NCI-H1105 (cell line): ENCODE data around the gene TMEM135.
"Not testable (repeated sequence)": the region's sequence is repeated elsewhere in the genome, so short reads cannot be mapped to it uniquely, and the experiment has no call there.

Source experiments
- DNase-seq: peaks from one replicate; lab custom pipeline; 2025; lab: John Stamatoyannopoulos, UW

TMEM135 gene

DNA sequence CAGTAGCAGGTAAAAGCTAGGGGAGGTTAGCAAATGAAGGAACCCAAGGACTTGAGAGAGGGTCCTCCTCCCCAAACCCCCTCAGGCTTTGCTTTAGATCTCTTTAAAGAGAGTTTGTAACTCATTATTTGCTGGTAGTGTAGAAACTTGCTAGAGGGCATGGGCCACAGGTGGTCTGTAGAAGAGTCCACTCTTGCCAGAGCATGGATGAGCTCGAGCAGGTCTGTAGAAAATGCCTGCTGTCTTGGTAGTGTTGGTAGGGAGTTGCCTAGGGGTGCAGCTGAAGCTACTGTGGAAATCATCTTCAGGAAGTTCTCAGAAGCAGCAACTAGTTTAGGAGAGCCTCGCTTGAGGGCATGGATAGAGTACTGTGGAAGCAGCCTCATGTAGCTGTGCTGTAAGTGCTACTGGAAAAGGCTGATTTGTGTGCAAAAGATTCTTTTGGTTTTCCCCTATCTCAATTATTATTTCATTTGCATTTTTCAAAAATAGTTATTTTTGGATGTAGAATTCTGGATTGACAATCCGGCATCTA lies 104.3 kb downstream of the TMEM135 start:
- DNase-seq = no peak

DNA sequence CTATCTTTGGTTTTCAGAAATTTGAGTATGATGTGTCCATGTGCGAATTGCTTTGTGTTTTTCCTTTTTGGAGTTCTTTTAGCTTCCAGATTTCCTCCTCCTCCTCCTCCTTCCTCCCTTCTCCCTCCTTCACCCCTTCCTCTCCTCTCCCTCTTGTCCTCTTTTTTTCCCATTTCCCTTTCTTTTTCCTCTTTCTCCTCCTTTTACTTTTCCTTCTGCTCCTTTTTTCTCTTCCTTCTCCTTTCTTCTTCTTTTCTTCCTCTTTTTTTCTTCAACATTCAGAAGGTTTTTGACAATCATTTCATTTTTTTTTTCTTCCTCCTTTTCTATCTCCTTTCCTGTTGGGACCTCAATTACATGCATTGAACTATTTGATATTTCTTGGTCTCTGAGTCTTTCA lies 104.9 kb downstream of the TMEM135 start:
- no peak for DNase-seq

DNA sequence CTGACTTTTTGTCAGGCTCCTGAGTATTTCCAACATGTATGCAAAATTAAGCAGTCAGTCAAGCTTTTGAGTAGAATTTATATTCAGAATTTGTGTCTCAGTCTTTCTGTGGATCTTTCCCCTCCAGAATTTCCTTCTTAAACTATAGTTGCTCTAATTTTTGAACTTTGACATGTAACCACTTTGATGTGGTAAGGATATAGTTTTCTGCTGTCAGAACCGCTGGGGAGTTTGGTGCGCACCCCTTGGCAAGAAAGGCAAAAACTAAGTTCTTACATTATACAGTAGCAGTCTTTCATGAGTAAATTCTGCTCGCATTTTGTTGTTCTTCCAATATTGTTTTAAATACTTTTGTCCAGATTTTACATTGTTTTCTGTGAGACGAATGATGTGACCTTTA lies 105.9 kb downstream of the TMEM135 start:
- no peak for DNase-seq

DNA sequence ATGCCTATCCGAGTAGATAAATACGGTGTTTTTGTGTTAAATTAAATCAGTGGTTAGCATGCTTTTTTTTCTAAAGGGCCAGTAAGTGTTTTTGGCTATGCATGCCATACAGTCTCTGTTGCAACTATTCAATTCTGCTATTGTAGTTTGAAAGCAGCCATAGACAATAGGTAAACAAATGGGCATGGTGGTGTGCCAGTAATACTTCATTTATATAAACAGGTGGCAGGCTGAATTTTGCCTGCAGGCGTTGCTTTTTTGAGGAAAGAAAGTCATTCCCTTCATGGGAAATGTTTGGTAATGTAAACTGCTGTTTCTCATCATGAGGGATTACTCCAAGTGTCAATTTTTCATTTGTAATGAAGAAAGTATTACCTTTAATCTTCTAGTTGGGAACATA lies 106.5 kb downstream of the TMEM135 start:
- peak; percentile 31 for DNase-seq

DNA sequence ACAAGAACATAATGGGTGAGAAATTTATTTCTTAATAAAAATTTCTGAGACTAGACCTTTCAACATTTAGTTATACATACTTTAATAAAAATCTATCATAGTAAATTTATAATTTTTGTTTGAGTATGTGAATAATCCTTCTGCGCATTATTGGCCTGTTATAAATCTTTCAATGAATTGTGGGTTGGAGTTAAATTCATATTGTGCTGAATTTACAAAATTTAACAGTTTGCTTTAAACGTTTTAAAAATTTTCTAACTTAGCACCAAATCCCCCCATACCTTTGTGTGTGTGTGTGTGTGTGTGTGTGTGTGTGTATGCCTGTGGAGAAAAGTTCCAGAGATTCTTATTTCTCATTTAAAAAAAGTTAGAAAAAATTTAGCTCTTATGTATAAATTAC lies 111.0 kb downstream of the TMEM135 start:
- no peak for DNase-seq

DNA sequence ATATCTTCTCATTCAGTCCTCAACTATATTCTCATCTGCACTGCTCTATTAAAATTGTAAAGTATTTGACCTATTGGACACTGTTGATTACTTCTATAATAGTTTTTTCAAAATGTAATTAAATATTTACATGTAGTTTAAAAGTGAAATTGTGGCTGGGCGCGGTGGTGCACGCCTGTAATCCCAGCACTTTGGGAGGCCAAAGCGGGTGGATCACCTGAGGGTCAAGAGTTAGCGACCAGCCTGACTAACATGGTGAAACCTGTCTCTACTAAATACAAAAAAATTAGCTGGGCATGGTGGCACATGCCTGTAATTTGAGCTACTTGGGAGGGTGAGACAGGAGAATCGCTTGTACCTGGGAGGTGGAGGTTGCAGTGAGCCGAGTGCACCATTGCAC lies 112.0 kb downstream of the TMEM135 start:
- DNase-seq = not testable (repeated sequence)

DNA sequence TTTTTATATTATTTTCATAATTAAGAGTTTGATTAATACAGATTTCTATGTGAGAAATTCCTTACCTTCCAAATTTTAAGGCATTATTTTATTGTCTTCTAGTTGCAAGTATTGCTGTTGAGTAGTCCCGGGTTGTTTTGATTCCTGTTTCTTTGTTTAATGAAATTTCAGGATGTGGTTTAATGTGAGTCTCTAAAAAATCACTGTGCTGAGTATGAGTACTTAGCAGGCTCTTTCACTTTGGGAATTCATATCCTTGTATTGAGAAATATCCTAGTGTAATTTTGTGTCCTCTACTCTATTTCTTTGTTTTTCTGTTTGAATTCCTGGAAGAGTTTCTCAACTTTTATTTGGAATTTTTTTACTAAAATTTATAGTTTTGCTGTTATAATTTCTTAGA lies 113.2 kb downstream of the TMEM135 start:
- DNase-seq = no peak

DNA sequence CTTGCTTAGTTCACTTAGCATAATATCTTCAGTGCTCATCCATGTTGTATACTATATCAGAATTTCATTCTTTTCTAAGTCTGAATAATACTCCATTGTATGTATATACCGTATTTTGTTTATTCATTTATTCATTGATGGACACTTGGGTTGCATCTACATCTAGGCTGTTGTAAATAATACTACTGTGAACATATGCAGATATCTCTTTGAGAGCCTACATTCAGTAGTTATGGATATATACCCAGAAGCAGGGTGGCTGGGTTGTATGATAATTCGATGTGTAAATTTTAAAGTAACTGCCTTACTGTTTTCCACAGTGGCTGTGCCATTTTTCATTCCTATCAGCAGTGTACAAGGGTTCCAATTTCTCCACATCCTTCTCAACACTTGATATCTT lies 116.5 kb downstream of the TMEM135 start:
- no peak for DNase-seq

DNA sequence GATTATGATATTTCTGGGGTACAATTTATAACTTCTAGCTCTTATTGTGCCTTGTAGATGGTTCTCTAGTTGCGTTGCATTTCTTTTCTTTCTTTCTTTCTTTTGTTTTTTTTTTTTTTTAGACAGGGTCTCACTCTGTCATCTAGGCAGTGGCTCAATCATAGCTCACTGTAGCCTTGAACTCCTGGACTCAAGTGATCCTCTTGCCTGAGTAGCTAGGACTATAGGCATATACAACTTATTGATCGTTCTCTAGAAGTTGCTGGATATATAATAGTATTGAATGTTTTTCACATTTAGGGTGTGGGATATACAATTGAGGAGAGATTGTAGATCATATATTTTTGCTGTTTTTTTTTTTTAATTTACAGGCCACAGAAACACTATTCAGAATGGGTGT lies 119.2 kb downstream of the TMEM135 start:
- DNase-seq = no peak

DNA sequence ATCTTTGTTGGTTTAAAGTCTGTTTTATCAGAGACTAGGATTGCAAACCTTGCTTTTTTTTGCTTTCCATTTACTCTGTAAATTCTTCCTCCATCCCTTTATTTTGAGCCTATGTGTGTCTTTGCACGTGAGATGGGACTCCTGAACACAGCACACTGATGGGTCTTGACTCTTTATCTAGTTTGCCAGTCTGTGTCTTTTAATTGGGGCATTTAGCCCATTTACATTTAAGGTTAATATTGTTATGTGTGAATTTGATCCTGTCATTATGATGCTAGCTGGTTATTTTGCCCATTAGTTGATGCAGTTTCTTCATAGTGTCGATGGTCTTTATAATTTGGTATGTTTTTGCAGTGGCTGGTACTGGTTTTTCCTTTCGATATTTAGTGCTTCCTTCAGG lies 131.3 kb downstream of the TMEM135 start:
- DNase-seq = not testable (repeated sequence)

DNA sequence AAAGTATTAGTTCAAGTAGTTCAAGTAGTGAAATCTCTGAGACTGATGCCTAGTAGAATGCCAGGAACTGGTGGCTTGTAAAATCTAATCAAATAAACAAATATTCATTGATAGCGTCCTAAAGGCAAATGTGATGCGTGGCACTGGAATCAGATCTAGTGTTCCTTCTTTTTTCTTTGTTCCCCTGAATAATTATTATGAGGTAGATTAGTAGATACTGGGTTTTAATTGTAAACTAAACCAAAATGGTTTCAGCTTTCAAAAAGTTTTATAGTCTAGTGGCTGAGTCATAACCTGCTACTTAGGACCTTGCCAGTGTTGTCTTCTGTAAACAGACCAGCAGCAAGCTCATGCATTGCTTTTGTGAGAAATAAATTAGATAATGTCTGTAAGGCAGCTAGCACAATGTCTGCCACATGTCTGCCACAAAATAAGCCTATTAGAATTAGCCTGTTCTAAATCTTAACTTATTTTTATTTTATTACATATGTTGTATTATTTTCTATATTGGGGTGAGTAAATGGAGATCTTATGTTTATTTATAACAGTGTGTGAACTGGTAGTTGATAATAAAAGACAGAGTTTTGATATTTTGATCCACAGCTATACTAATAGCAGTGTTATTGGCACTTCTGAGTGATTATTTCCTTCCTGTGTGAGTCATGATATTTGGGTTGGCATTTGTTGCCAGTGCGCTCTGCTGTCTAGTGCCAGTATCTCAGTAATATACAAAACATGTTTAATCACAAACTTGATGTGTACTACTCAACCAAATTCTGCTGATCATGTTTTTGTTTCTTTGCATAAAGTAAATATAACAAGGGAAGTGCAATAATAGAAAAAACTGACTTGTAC lies 135.7 kb downstream of the TMEM135 start:
- DNase-seq = peak; percentile 26

DNA sequence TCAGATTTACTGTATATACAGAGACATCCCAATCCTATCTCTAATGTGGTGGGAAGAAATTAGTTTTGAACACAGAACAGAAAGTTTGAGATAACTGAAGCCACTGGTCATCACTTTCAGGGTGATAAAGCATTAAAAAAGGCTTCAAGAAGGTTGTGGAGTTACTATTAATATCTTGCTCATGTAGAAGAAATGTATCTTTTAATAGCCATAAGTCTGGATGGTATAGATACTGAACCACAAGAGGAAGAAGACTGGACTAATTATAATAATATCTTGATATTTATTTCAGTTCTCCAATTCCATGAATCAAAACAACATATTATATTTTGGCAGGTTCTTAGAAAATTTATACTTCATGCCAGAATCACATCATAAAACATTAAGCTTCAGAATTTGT lies 137.1 kb downstream of the TMEM135 start:
- DNase-seq = no peak

DNA sequence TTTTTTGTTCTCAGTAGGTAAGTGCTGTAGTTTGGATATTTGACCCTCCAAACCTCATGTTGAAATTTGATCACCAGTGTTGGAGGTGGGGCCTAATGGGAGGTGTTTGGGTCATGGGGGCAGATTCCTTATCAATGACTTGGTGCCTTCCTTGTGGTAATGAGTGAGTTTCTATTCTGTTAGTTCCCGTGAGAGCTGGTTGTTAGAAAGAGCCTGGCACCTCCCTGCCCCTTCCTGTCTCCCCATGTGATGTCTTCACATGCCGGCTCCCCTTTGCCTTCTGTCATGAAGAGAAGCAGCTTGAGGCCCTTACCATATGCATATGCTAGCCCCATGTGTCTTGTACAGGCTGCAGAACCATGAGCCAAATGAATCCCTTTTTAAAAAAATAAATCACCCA lies 138.3 kb downstream of the TMEM135 start:
- DNase-seq = no peak

DNA sequence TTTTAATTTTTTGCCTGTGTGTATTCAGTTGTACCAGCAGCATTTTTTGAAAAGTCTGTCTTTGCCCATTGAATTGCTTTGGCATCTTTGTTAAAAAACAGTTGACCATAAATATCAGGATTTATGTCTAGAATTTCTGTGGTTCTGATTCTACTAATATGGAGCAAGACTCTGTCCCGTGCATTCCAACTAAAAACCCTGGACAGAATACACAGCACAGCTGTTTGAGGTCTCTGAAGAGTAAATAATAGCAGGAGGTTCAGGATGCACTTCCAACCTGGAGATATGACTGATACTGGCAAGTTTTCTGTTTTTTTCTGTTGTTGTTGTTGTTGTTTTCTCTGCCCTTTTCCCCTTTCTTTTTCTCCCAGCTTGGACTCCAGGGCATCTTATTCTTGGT lies 141.9 kb downstream of the TMEM135 start:
- no peak for DNase-seq

DNA sequence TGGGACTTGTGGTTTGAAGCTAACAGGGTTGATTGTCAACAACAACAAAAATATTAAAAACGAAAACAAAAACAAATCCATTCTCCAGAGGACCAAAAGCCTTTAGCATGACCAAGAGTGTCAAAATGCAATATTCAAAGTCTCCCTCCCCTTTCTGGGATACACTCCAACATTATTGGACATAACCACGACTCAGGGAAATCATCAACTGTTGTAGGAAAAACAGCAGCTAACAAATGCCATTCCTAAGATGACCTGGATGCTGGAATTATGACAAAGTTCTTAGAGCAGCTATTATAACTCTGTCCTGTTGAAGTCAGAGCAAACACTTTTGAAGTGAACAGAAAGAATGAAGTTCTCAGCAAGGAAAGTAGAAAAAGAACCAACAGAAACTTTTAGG lies 143.0 kb downstream of the TMEM135 start:
- DNase-seq = no peak

DNA sequence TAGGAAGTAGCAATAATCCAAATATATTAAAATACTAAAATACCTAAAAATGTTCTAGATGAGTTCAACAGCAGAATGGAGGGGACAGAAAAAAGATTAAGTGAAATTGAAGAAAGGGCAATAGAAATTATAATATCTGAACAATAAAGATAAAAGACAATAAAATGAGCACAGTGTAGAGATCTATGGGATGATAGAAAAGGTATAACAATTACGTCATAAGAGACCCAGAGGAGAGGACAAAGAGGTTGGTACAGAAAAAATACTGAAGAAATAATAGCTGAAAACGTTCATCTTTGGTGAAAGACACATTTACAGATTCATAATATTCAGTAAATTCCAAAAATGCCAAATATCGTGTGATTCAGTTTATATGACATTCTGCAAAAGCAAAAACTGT lies 143.4 kb downstream of the TMEM135 start:
- no peak for DNase-seq

DNA sequence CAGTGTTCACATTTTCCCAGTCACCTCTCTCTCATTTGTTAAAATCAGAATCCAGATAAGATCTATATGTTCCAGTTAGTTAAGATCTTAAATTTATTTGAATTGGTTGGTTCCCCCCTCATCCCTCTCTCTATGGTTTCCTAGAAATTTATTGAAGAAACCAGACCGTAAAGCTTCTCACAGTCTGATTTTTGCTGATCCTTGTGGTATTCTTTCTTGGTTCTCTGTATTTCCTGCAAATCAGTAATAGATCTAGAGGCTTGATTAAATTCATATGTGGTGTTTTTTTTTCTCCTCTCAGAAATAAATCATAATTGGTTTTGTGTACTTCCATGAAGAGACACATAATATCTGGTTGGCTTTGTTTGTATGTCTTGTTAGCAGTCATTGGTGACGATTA lies 147.5 kb downstream of the TMEM135 start:
- DNase-seq = no peak

DNA sequence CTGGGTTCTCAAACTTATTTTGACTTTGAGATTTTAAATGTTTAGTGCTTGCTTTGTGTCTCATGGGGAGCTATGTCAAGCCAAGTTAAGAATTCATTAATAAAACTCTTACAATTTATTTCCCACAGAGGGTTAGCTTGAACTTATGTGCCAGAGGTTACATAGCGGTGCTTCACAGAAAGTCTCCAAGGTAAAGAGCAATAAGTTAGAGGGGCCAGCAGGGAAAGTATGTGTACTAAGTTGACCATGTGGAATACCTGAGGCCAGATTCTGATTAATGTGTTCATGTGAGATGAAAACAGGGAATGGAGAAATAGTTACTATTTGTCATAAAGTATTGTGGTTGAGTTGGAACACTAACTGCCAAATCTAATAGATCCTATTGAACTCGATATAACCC lies 149.3 kb downstream of the TMEM135 start:
- DNase-seq = no peak

DNA sequence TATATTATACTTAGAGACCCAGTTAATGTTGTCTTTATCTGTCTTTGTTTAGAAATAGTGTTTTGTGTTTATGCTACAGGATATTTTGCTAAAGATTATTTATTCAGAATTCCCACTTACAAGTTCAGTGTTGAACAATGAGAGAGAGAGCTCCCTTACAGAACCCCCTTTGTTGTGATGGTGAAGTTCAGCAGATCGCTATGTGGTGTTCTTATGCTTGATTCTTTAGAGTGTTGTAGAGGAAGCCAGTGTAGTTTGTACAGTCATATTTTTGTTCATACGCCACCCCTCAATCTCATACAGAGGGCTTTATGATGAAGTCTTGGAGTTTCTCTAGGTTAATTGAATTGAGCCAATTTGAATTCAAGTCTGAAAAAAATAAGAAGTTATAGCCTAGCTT lies 150.2 kb downstream of the TMEM135 start:
- DNase-seq = no peak

DNA sequence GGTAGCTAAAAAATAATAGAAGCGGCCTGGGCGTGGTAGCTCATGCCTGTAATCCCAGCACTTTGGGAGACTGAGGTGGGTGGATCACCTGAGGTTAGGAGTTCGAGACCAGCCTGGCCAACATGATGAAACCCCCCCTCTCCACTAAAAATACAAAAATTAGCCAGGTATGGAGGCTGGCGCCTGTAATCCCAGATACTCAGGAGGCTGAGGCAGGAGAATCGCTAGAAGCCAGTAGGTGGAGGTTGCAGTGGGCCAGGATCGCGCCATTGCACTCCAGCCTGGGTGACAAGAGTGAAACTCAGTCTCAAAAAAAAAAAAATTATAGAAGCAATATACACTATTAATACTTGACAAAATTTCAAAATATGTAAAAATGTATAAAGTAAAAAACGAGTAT lies 150.7 kb downstream of the TMEM135 start:
- DNase-seq = not testable (repeated sequence)

DNA sequence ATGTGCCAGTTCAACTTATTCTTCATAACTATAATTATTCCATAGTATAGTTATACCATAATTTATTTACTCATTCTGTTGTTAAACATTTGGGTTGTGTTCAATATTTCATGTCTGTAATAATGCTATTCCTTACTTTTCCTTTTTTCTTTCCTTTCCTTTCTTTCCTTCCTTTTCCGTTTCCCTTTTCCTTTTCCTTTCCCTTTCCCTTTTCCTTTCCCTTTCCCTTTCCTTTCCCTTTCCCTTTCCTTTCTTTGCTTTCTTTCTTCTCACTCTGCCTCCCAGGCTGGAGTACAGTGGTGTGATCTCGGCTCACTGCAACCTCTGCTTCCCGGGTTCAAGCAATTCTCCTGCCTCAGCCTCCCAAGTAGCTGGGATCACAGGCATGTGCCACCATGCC lies 151.2 kb downstream of the TMEM135 start:
- DNase-seq = not testable (repeated sequence)

DNA sequence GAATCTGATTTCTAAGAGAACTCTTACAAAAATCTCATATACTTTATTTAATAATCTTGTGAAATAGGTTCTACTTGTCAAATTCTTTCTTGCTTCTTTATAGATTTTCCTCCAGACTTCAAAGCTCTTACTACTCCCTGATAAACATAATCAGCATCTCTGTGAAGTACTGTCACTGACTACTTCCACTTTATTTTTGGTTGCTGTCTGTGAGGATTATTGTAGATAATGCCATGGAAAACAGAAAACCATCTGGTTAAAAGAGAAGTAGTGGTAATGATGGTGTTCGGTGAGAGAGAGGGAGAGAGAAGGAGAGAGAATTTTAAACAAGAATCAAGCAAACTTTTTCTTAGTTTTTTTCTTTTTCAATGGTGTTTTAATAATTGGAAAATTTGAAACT lies 152.3 kb downstream of the TMEM135 start:
- no peak for DNase-seq

DNA sequence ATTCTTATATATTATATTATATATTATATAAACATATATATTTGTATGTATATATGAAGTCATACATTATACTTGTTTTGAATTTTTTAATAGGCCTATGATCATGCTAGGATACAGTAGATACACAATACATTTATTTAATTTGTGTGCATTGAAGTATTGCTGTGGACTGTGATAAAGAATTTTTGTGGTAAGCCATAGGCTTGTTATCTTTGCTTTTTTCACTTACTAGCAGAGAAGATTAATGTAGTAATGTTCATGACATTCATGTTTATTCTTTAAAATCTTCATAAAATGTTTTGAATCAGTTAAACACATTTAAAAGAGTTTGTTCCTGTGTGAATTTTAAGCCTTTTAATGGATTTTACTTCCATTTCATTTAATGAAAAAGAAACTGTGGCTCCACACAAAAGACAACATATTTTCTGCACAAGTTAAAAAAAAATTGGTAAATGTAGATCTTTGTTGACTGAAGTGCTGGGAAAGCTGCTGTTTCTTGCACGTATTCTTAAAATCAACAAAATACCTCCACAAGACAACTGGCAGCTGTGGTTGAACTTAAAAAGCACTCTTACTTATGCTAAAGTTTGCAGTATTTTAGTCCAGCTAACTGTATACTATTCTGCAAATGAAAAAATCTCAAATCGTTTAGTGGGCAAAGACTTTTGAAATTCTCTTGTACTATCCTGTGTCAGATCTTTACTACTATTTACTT lies 156.2 kb downstream of the TMEM135 start:
- no peak for DNase-seq
